Retinal pigment epithelial cell (primary cell): ENCODE data around the gene TIMP1.
A peak's percentile ranks its signal among the peaks of the same experiment; 100 is the strongest.

Source experiments
- DNase-seq: peaks from one replicate; pipeline ENCODE4 v3.0.0-alpha.2; 2010; ENCODE audit warnings: low read depth
- H3K4me3 ChIP-seq: 2 replicates; pipeline ENCODE4 v1.5.1; 2011; ENCODE audit warnings: mild to moderate bottlenecking, low read length, control low read depth, moderate library complexity
- CTCF ChIP-seq: conservative IDR thresholded peaks from 2 replicates; pipeline ENCODE4 v1.5.1; 2011; ENCODE audit warnings: low read depth, low read length, control low read depth, inconsistent platforms

TIMP1 gene

GRCh38 chrX:47560179-47560933 lies 21.9 kb upstream of the TIMP1 start:
- peak overlapping the region; percentile 78 for H3K4me3 ChIP-seq
- TF ChIP-seq CTCF: no peak
- DNase-seq: no peak

GRCh38 chrX:47560934-47561658 lies 21.1 kb upstream of the TIMP1 start, which contains the start of gene ARAF:
TSS of gene ARAF (plus strand) at chrX:47561205. CDS start at chrX:47562968, 1,763 bp downstream.
- H3K4me3 ChIP-seq: peak within 1 kb of the TSS; percentile 78
- DNase-seq: peak; percentile 98
- no peak for TF ChIP-seq CTCF

- no peak for TF ChIP-seq CTCF
- no peak for DNase-seq
- peak overlapping the region; percentile 78 for H3K4me3 ChIP-seq
These were observed 20.5 kb upstream of the TIMP1 start for GRCh38 chrX:47561659-47562151.

GRCh38 chrX:47562615-47563243 lies 19.5 kb upstream of the TIMP1 start:
- DNase-seq: no peak
- TF ChIP-seq CTCF: peak; percentile 45
- no peak overlapping the region for H3K4me3 ChIP-seq

GRCh38 chrX:47563801-47564315 lies 18.4 kb upstream of the TIMP1 start:
- H3K4me3 ChIP-seq: no peak overlapping the region
- no peak for DNase-seq
- TF ChIP-seq CTCF: no peak

- no peak for TF ChIP-seq CTCF
- no peak overlapping the region for H3K4me3 ChIP-seq
- DNase-seq: no peak
These were observed 17.7 kb upstream of the TIMP1 start for GRCh38 chrX:47564438-47565085.
